ENCODE data around the gene TMEM244.

GRCh38 chr6:129890701-129891100 is 29.6 kb upstream of the TMEM244 start:
- TF ChIP-seq GATA3 (IDR thresholded peaks at IDR 0.05; ENCODE audit: low read depth, low read length) (no peak), GATA2 (IDR thresholded peaks at IDR 0.05; ENCODE audit: low read depth, low read length) (no peak)
